GM19452 (cell line): ENCODE data around the gene ZCCHC3.

ENCODE experiments used
- ATAC-seq: cut with Tn5 transposase; IDR thresholded peaks from one replicate; pipeline ENCODE4 v1.9.1; 2021; ENCODE audit not compliant: unreplicated experiment

ZCCHC3 gene

DNA sequence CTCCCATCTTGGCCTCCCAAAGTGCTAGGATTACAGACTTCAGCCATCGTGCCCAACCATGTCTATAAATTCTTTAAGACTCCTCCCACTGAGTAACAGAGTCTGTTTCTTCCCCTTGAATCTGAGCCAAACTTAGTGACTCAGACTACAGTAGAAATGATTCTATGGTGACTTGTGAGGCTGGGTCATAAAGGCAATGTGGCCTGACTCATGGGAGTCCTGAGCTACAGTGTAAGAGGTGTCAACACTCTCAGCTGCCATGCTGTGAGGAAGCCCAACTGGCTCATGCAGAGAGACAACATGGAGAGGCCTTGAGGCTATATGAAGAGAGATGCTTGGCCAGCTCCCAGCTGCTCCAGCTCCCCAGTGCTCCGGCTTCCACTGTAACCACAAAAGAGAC lies 44.3 kb downstream of the ZCCHC3 start:
- ATAC-seq: no peak

GRCh38 chr20:343107-343506 lies 45.7 kb downstream of the ZCCHC3 start:
- ATAC-seq: no peak

GRCh38 chr20:346033-346639 lies 48.8 kb downstream of the ZCCHC3 start:
- ATAC-seq: no peak

DNA sequence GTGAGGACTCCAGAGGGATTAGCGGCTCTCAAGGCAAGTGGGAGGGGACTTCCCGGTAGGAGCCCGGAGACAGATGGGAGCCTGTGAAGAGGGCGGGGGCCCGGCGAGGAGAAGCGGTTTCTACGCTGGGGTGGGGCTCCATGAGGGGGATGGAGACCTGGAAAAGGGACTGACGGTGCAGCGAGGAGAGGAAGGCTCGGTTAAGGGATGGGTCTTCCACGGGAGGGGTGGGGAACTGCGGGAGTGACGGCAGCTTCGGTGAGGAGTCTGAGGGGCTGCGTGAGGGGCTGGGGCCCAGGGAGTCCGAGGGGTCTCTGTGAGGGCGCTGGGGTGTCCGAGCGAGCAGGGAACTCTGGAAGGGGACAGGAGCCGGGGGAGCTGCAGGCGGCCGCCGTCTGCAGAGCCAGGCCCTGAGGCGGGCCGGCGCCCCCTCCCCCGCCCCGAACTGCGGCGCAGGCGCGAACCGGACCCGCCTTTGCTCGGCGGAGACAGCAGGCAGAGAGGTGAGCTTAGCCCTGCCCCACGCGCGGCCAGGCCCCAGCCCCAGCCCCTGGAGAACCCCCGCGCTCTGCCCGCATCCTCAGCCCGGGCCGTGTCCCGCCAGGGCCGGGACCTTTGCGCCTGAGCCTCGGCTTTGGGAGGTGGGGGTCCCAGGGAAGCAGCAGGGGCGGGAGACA lies 49.4 kb downstream of the ZCCHC3 start, which contains the start of gene NRSN2:
Gene NRSN2 (plus strand): TSS at position 472 of the 677 bp plus-strand sequence. CDS start 2,533 bp downstream, outside the sequence.
- no peak for ATAC-seq

DNA sequence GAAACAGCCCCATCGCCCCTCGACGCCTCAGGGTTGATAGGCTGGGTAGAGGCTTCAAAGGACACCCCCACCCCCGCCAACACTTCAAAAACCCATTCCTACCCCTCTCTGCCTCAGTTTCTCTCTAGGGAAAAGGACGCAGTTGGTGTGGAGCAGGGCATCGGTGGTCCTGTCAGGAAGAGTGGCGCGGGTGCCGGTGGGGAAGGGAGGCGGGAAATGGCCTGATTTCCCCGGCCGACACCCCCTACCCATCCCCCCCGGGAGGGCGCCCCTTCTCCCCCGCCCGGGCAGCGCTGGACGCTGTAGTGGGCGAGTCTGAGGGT lies 49.9 kb downstream of the ZCCHC3 start:
- no peak for ATAC-seq

GRCh38 chr20:347640-348484 lies 50.5 kb downstream of the ZCCHC3 start:
- peak; percentile 72 for ATAC-seq

GRCh38 chr20:348972-349841 lies 51.8 kb downstream of the ZCCHC3 start:
- ATAC-seq: no peak
